ENCODE data around the gene TGFB1.

DNA sequence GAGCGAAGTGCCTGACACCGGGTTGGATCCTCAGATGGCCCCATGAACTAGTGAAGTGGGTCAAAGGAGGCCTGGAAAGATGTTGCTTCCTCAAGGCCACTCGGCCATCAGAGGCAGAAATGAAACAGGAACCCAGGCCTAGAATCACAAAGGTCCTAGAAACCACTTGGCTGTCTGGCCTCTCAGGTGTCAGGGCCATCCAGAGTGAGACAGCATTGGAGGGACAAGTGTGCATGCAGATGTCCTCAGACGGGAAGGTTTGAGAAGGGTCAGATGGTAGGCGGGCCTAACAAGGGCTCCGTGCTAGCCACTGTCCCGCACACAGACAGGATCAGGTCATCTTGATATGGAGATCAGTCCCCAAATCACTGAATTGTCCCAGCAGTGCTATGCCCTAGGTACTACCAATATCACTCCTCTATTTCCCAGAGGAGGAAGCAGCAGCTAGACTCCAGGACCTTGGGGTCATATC is 29.5 kb downstream of the TGFB1 start:
- no peak for TF ChIP-seq RAD21 (conservative IDR thresholded peaks at IDR 0.05)
- TF ChIP-seq SMC3 (conservative IDR thresholded peaks at IDR 0.05; ENCODE audit: poor library complexity) = no peak
- TF ChIP-seq, protein P1, sequence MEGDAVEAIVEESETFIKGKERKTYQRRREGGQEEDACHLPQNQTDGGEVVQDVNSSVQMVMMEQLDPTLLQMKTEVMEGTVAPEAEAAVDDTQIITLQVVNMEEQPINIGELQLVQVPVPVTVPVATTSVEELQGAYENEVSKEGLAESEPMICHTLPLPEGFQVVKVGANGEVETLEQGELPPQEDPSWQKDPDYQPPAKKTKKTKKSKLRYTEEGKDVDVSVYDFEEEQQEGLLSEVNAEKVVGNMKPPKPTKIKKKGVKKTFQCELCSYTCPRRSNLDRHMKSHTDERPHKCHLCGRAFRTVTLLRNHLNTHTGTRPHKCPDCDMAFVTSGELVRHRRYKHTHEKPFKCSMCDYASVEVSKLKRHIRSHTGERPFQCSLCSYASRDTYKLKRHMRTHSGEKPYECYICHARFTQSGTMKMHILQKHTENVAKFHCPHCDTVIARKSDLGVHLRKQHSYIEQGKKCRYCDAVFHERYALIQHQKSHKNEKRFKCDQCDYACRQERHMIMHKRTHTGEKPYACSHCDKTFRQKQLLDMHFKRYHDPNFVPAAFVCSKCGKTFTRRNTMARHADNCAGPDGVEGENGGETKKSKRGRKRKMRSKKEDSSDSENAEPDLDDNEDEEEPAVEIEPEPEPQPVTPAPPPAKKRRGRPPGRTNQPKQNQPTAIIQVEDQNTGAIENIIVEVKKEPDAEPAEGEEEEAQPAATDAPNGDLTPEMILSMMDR (IDR thresholded peaks at IDR 0.05; ENCODE audit: poor library complexity, severe bottlenecking) = no peak
- no peak for TF ChIP-seq TAF1 (IDR thresholded peaks at IDR 0.05; ENCODE audit: low read depth)
- no peak for TF ChIP-seq EZH2 (IDR thresholded peaks at IDR 0.05; ENCODE audit: borderline replicate concordance, insufficient read depth, low read length, poor library complexity, severe bottlenecking)

Data from neural cell (in vitro differentiated cells).